Ascending aorta (tissue), 2 donors: ENCODE data around the gene EEF1AKMT1. TPM values are rescaled to one million over a fixed set of nuclear protein-coding genes. Genes with fewer than 3 reads are reported as not detected.
"Not testable (repeated sequence)": the region's sequence is repeated elsewhere in the genome, so short reads cannot be mapped to it uniquely, and the experiment has no call there.

Experiments used
- DNase-seq, 2 donors: peaks; one replicate each; pipeline ENCODE4 v3.0.0-alpha.2; 2019; ENCODE audit warnings: low spot score in 2 of 2
- H3K27ac ChIP-seq, 2 donors: fragments of 200-600 bp; sonication (generic); one replicate each; pipeline ENCODE4 v1.5.1; 2016 to 2017; ENCODE audit warnings: mild to moderate bottlenecking in 1 of 2
- H3K27me3 ChIP-seq: fragments of 200-600 bp; sonication (generic); one replicate; pipeline ENCODE4 v1.5.1; 2017
- H3K36me3 ChIP-seq, 2 donors: fragments of 200-600 bp; sonication (generic); one replicate each; pipeline ENCODE4 v1.5.1; 2016
- H3K4me1 ChIP-seq, 2 donors: fragments of 200-600 bp; sonication (generic); one replicate each; pipeline ENCODE4 v1.5.1; 2016 to 2017; ENCODE audit warnings: mild to moderate bottlenecking in 1 of 2
- H3K4me3 ChIP-seq, 2 donors: fragments of 200-600 bp; sonication (generic); one replicate each; pipeline ENCODE4 v1.5.1; 2016 to 2017; ENCODE audit warnings: mild to moderate bottlenecking in 1 of 2
- H3K9me3 ChIP-seq, 2 donors: fragments of 200-600 bp; sonication (generic); one replicate each; pipeline ENCODE4 v1.5.1; 2016
- intact Hi-C: fragments of 100-400 bp; cut with DNase I; formaldehyde crosslinking; loops from one replicate; pipeline ENCODE4 v1.15.1; 2023
- total RNA-seq: library from RNA; depleted of rRNA; stranded (reverse); fragments of >200 nt; gene quantifications from one replicate; pipeline ENCODE4 v1.1.0, GENCODE V29; 2016
- TF ChIP-seq, protein P1 (sequence below), 3 experiments: fragments of 200-600 bp in 2 of 3; fragments of 450-650 bp in 1 of 3; sonication (generic) in 2 of 3; IDR thresholded peaks; one replicate each; pipeline ENCODE4 v1.5.1; 2016 to 2019; ENCODE audit warnings: antibody characterized with exemption in 3 of 3, mild to moderate bottlenecking in 1 of 3, moderate library complexity in 1 of 3

EEF1AKMT1 gene
- total RNA-seq, 1 donor from 2014 or later, result not detected

DNA sequence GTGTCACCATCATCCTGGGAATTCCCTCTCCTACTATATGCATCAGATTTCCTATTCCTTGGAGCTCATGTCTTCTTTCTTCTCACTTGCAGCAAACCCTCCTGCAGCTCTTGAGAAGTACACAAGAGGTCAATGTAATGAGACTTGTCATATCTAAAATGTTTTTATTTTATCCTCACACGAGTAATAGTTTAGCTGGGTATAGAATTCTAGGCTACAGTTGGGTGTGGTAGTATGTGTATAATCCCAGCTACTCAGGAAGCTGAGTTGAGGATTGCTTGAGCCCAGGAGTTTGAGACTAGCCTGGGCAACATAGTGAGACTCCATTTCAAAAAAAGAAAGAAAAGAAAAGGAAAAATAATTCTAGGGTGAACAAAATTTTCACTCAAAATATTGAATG lies 24.4 kb downstream of the EEF1AKMT1 start:
- intact Hi-C loops, result no loop called here
- H3K9me3 ChIP-seq, result peaks cover 5 to 66% of the 10 kb centered on the region in 2 donors
- no peak for DNase-seq
- no peaks in the 10 kb centered on the region for H3K4me1 ChIP-seq
- TF ChIP-seq, protein P1, sequence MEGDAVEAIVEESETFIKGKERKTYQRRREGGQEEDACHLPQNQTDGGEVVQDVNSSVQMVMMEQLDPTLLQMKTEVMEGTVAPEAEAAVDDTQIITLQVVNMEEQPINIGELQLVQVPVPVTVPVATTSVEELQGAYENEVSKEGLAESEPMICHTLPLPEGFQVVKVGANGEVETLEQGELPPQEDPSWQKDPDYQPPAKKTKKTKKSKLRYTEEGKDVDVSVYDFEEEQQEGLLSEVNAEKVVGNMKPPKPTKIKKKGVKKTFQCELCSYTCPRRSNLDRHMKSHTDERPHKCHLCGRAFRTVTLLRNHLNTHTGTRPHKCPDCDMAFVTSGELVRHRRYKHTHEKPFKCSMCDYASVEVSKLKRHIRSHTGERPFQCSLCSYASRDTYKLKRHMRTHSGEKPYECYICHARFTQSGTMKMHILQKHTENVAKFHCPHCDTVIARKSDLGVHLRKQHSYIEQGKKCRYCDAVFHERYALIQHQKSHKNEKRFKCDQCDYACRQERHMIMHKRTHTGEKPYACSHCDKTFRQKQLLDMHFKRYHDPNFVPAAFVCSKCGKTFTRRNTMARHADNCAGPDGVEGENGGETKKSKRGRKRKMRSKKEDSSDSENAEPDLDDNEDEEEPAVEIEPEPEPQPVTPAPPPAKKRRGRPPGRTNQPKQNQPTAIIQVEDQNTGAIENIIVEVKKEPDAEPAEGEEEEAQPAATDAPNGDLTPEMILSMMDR (IDR thresholded peaks at IDR 0.05), result no peak
- no peaks in the 10 kb centered on the region for H3K27me3 ChIP-seq
- no peak overlapping the region for H3K4me3 ChIP-seq
- peaks cover 0 to 10% of the 10 kb centered on the region in 2 donors for H3K36me3 ChIP-seq
- H3K27ac ChIP-seq, result no peak overlapping the region

DNA sequence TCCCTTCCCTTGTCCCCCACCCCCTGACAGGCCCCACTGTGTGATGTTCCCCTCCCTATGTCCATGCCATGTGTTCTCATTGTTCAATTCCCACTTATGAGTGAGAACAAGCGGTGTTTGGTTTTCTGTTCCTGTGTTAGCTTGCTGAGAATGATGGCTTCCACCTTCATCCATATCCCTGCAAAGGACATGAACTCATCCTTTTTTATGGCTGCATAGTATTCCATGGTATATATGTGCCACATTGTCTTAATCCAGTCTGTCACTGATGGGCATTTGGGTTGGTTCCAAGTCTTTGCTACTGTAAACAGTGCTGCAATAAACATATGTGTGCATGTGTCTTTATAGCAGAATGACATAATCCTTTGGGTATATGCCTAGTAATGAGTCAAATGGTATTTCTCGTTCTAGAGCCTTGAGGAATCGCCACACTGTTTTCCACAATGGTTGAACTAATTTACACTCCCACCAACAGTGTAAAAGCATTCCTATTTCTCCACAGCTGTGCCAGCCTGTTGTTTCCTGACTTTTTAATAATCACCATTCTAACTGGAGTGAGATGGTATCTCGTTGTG lies 29.8 kb downstream of the EEF1AKMT1 start:
- H3K4me3 ChIP-seq, intact Hi-C loops, H3K4me1 ChIP-seq, H3K36me3 ChIP-seq, H3K27me3 ChIP-seq, H3K27ac ChIP-seq, DNase-seq: not testable (repeated sequence)
- H3K9me3 ChIP-seq, result peaks cover 5 to 29% of the 10 kb centered on the region in 2 donors

DNA sequence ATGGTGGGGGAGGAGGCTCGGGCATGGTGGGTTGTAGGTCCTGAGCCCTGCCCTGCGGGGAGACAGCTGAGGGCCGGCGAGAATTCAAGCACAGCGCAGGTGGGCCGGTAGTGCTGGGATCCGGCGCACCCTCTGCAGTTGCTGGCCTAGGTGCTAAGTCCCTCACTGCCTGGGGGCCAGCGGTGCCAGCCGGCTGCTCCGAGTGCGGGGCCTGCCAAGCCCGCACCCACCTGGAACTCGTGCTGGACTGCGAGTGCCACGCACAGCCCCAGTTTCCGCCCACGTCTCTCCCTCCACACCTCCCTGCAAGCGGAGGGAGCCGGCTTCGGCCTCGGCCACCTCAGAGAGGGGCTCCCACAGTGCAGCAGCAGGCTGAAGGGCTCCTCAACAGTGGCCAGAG lies 33.7 kb downstream of the EEF1AKMT1 start:
- no peak for DNase-seq
- no peak overlapping the region for H3K4me3 ChIP-seq
- no peaks in the 10 kb centered on the region for H3K4me1 ChIP-seq
- TF ChIP-seq, protein P1 (IDR thresholded peaks at IDR 0.05), result no peak
- H3K9me3 ChIP-seq, result peaks cover 0 to 11% of the 10 kb centered on the region in 2 donors
- H3K27me3 ChIP-seq, result no peaks in the 10 kb centered on the region
- intact Hi-C loops, result no loop called here
- H3K36me3 ChIP-seq, result peaks cover 0 to 6% of the 10 kb centered on the region in 2 donors
- H3K27ac ChIP-seq, result no peak overlapping the region

DNA sequence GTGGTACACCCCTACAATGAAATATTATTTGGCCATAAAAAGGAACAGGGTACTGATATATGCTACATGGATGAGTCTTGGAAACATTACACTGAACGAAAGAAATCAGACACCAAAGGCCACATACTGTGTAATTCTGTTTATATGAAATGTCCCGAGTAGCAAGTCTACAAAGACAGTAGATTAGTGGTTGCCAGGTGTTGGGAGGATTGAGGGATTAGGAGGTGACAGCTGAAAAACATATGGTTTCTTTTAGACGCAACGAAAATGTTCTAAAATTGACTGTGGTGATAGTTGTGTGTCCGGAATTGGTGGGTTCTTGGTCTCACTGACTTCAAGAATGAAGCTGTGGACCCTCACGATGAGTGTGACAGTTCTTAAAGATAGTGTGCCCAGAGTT lies 35.1 kb downstream of the EEF1AKMT1 start:
- TF ChIP-seq, protein P1 (IDR thresholded peaks at IDR 0.05), result no peak
- peaks cover 0 to 6% of the 10 kb centered on the region in 2 donors for H3K36me3 ChIP-seq
- no peak overlapping the region for H3K27ac ChIP-seq
- H3K4me1 ChIP-seq, result no peaks in the 10 kb centered on the region
- no peaks in the 10 kb centered on the region for H3K27me3 ChIP-seq
- intact Hi-C loops, result no loop called here
- no peak for DNase-seq
- H3K4me3 ChIP-seq, result no peak overlapping the region
- H3K9me3 ChIP-seq, result peaks cover 0 to 11% of the 10 kb centered on the region in 2 donors

DNA sequence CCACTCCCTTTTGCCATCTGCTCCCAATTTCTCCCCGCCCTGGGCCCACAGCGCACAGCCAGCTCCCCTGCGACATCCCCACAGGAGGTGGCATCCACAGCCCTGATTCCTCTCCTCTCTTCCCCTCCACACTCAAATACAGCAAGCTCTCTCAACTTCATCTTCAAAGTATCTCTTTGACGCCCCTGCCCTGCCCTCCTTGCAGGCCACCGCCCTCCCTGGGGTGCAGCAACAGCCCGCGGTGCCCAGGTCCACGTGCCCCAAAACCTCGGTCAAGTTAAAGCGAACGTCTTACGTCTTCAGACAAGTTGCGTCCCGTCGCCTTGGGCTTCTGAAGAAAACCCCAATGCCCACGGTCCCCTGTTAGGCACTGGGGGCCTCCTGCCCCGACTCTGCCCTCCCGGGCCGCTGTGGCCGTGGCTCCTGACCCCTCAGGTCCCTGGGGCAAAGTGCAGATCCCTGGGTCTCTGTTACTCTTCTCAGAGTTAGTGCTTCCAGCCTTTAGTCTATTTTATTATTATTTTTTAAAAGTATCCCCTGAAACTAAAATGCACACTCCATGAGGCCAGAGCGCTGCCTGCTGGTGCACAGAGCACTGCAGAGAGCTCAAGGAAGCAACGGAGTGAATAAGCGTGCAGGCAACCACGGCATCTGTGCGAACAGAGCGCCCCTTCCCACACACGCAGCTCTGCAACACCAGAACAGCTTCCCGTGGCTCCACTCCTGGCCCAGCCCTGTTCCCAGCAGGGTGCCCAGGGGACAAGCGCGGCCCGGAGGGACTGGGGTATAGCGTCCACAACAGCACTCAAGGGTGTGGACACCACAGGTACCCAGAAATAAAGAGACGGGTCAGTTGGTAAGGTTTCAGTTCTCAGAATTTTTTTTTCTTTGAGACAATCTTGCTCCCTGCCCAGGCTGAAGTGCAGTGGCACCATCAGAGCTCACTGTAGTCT lies 43.9 kb downstream of the EEF1AKMT1 start:
- H3K4me3 ChIP-seq, result no peak overlapping the region
- H3K4me1 ChIP-seq, result no peaks in the 10 kb centered on the region
- H3K27me3 ChIP-seq, result no peaks in the 10 kb centered on the region
- no peak overlapping the region for H3K27ac ChIP-seq
- no peaks in the 10 kb centered on the region for H3K9me3 ChIP-seq
- no peak for DNase-seq
- H3K36me3 ChIP-seq, result peaks cover 0 to 11% of the 10 kb centered on the region in 2 donors
- TF ChIP-seq, protein P1 (IDR thresholded peaks at IDR 0.05), result no peak
- intact Hi-C loops, result no loop called here
